GM18526 (cell line): ENCODE measurements around the gene ADAMTSL4.

Source experiments
- POLR2A ChIP-seq: IDR thresholded peaks from 3 replicates; pipeline ENCODE4 v1.6.1; 2011; ENCODE audit not compliant: insufficient read length; ENCODE audit errors: extremely low read depth

Gene ADAMTSL4

DNA sequence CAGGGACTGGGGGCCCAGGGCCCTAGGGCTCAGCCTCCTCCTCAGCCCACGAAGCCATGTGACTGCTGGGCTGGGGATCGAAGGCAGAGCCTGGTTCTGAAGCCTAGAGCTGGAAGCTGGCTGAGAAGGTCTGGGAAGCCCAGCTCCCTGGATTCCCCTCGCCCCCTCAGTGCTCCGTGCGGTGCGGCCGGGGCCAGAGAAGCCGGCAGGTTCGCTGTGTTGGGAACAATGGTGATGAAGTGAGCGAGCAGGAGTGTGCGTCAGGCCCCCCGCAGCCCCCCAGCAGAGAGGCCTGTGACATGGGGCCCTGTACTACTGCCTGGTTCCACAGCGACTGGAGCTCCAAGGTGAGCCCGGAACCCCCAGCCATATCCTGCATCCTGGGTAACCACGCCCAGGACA, 9.1 kb downstream of the ADAMTSL4 start:
- TF ChIP-seq POLR2A = no peak

DNA sequence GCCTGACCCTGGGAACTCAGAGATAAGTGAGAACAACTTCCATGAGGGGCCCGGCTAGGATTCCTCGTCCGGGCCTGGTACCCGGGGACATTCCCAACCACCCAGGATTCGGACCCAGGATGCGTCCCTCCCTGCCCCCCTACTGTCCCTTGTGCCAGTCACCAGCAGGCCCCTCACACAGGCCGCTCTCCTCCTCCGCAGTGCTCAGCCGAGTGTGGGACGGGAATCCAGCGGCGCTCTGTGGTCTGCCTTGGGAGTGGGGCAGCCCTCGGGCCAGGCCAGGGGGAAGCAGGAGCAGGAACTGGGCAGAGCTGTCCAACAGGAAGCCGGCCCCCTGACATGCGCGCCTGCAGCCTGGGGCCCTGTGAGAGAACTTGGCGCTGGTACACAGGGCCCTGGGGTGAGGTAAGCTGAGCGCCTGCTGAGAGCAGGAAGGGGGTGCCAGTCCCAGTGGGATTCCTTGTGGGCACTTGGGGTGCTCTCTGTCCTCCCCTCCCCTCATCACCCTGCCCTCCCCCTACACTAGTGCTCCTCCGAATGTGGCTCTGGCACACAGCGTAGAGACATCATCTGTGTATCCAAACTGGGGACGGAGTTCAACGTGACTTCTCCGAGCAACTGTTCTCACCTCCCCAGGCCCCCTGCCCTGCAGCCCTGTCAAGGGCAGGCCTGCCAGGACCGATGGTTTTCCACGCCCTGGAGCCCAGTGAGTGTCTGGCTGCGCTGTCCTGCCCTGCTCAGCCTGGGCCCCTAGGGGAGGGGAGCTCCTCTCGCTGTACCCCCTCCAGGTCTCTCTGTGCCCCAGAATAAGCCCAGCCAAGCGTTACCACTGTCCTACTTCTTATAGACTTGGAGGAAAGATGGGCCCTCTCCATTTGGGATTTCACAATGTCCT, 9.8 kb downstream of the ADAMTSL4 start:
- no peak for TF ChIP-seq POLR2A

DNA sequence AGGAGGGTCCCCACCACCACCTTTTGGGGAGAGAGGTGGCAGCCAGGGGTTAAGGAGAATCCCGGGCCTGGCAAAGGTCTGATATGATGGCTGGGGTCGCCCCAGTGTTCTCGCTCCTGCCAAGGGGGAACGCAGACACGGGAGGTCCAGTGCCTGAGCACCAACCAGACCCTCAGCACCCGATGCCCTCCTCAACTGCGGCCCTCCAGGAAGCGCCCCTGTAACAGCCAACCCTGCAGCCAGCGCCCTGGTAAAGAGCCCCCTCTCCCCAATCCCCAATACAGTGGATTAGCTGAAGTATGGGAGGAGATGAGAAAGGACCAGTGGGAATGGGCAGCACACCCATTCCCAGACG, 10.4 kb downstream of the ADAMTSL4 start:
- no peak for TF ChIP-seq POLR2A

- no peak for TF ChIP-seq POLR2A
Measured at GRCh38 chr1:150560011-150560438, 10.8 kb downstream of the ADAMTSL4 start.

- TF ChIP-seq POLR2A = no peak
Measured at GRCh38 chr1:150560576-150561253, 11.5 kb downstream of the ADAMTSL4 start.

DNA sequence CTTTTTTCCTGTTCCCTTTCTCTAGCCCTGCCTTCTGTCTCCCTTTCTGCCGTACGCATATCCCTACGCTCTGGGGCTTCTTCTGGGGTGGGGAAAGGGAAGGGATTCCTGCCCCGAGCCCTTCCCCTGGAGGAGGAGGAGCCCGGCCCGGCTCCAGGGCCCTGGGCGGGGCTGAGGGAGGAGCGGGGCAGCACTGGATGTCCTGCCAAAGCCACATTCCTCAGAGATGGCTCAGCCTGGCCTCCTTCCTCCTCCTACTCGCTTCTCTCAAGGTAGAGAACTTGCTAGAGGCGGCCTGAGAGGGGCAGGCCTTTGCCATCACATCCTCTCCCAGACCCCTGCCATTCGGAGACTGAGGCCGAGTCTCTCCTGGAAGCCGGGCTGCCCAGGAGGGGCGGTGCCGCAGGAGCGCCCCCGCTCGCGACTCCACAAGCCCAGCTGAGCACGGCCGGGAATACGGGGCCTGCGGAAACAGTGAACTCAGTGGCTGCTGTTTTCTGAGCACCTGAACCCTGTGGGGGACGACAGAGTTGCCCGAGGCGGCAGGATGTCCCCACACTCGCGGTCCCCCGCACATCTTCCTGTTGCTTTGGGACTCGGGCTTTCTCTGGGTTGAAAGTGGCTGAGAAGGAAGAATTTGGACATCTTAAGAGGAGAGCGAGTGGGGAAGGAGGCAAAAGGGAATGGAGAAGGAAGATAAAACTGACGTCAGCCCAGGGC, 12.2 kb downstream of the ADAMTSL4 start:
- peak; percentile 55 for TF ChIP-seq POLR2A

DNA sequence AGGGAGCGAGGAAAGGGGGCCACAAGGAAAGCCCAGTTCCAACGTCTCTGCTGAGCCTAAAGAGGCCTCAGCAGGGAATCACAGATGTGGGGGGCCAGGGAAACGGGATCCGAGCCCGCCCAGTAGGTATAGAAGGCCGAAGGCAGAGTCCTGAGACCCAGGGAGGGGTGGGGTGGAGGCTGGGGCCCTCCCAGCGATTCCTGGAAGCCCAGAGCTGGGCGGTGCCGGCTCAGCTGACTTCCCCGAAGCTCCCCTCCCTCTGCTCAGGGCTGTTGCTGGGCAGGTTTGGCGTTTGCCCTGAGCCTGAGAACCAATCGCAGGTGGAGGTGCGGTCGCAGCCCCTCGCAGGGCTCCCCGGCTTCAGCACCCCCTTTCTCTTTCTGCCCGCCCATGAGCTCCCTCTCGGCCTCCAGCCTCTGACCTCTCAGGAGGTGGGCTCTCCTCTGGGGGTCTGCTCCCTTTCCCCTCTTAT, 12.8 kb downstream of the ADAMTSL4 start:
- TF ChIP-seq POLR2A = peak; percentile 61

- no peak for TF ChIP-seq POLR2A
Measured at GRCh38 chr1:150562446-150563339, 13.5 kb downstream of the ADAMTSL4 start.

- no peak for TF ChIP-seq POLR2A
Measured at GRCh38 chr1:150563340-150564038, 14.3 kb downstream of the ADAMTSL4 start.

DNA sequence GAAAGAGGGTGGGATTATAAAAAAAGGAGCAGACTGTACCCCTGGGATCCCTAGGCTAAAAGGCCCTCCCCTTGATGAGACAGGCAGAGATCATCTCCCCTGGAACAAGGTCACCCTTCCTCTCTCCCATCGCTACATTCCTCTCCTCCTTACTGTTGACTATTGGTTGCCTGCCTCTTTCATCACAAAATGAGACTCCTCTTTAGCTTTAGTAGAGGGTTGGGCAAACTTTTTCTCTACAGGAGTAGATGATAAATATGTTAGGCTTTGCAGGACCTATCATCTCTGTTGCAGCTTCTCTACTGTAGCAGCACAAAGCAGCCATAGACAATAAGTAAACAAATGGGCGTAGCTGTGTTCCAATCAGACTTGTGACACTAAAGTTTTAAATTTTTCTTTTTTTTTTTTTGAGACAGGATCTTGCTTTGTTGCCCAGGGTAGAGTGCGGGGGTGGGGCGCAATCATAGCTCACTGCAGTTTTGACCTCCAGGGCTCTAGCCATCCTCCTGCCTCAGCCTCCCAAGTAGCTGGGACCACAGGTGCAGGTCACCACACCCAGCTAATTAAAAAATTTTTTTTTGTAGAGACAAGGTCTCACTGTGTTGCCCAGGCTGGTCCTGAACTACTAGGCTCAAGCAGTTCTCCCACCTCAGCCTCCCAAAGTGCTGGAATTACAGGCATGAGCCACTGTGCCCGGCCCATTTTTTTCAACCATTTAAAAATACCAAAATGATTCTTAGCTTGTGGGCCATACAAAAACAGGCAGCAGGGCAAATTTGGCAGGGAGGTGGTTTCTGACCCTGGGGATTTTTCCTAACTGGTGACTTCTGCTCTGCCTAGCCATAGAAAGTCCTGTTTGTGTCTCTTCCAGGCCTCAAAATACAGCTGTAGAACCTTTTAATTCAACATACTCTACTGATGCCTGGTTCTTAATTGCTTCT, 15.1 kb downstream of the ADAMTSL4 start:
- TF ChIP-seq POLR2A = no peak

GRCh38 chr1:150566589-150567340, 17.6 kb downstream of the ADAMTSL4 start:
- TF ChIP-seq POLR2A = no peak

DNA sequence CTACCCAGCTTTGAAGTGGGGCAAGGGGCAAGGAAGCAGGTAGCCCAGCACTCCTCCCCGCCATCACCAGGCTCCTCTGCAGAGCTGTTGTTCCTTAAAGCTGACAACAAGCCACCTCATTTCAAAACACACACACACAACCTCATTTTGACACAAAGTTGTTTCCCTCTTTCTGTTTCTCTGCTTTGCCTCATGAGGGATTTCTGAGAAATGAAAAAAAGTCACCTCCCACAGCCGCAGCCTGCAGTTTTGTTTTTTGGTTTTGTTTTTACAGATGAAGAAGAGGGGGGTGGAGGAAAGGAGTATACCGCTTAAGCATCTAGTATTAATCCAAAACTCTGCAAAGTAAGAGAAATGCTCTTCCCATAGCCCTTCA, 18.1 kb downstream of the ADAMTSL4 start:
- TF ChIP-seq POLR2A = no peak
